A549 (cell line): ENCODE data around the gene PTGFRN.

ENCODE experiments used
- CEBPB ChIP-seq, 2 experiments: fragments of >200 bp in 1 of 2; sonication (Bioruptor Twin) in 1 of 2; formaldehyde crosslinking in 1 of 2; IDR thresholded peaks; 2 replicates each; pipeline ENCODE4 v1.6.1; 2012 to 2016
- CHD2 ChIP-seq: fragments of 150-350 bp; IDR thresholded peaks from 2 replicates; pipeline ENCODE4 v1.6.1; 2014; ENCODE audit warnings: low read length; ENCODE audit not compliant: partially characterized antibody
- CTCF ChIP-seq: fragments of >200 bp; sonication (Bioruptor Twin); formaldehyde crosslinking; IDR thresholded peaks from 3 replicates; pipeline ENCODE4 v1.5.1; 2016
- ESRRA ChIP-seq: fragments of 150-350 bp; IDR thresholded peaks from 2 replicates; pipeline ENCODE4 v1.6.1; 2014; ENCODE audit warnings: mild to moderate bottlenecking, low read length, borderline replicate concordance
- JUN ChIP-seq, 2 experiments: fragments of >200 bp; sonication (Bioruptor Twin); formaldehyde crosslinking; IDR thresholded peaks; 2 replicates in 1 of 2; 3 replicates in 1 of 2; pipeline ENCODE4 v1.6.1; 2016 to 2017
- JUNB ChIP-seq: fragments of >200 bp; sonication (Bioruptor Twin); formaldehyde crosslinking; IDR thresholded peaks from 2 replicates; pipeline ENCODE4 v1.6.1; 2016
- POLR2A ChIP-seq: IDR thresholded peaks from 2 replicates; pipeline ENCODE4 v1.6.1; 2012; ENCODE audit warnings: mild to moderate bottlenecking, low read length
- RARB ChIP-seq: fragments of 250-450 bp; sonication (Bioruptor Pico); IDR thresholded peaks from 2 replicates; pipeline ENCODE4 v1.8.0; 2021; ENCODE audit warnings: mild to moderate bottlenecking, moderate library complexity
- RFX5 ChIP-seq: fragments of 450-650 bp; IDR thresholded peaks from 2 replicates; pipeline ENCODE4 v1.7.1; 2014; ENCODE audit warnings: antibody characterized with exemption, mild to moderate bottlenecking, moderate library complexity
- SMC3 ChIP-seq: fragments of >200 bp; sonication (Bioruptor Twin); formaldehyde crosslinking; IDR thresholded peaks from 3 replicates; pipeline ENCODE4 v1.6.1; 2018; ENCODE audit warnings: inconsistent platforms
- ZFP36 ChIP-seq: fragments of 450-650 bp; IDR thresholded peaks from 2 replicates; pipeline ENCODE4 v1.6.1; 2014; ENCODE audit warnings: borderline replicate concordance; ENCODE audit not compliant: partially characterized antibody

GRCh38 chr1:116971965-116972673 lies 62.4 kb downstream of the PTGFRN start:
- TF ChIP-seq CEBPB (IDR thresholded peaks at IDR 0.05) (no peak), RARB (CRISPR knock-in tag) (no peak), POLR2A (no peak), JUN (IDR thresholded peaks at IDR 0.05) (no peak), CHD2 (no peak), CTCF (no peak), ESRRA (no peak), RFX5 (no peak), ZFP36 (no peak), JUNB (no peak), SMC3 (no peak)
